GM06990 (cell line): ENCODE data around the gene RAD51D.
"Not testable (repeated sequence)": the region's sequence is repeated elsewhere in the genome, so short reads cannot be mapped to it uniquely, and the experiment has no call there.

Experiments
- DNase-seq: peaks from one replicate; pipeline ENCODE4 v3.0.0-alpha.2; 2011; ENCODE audit not compliant: insufficient read length; ENCODE audit errors: extremely low read depth
- H3K27me3 ChIP-seq: replicated peaks from 2 replicates; pipeline ENCODE4 v1.6.0; 2011; ENCODE audit warnings: low read length; ENCODE audit not compliant: control insufficient read depth, insufficient read depth
- H3K36me3 ChIP-seq: 2 replicates; pipeline ENCODE4 v1.5.1; 2011; ENCODE audit warnings: low read length; ENCODE audit not compliant: control insufficient read depth, insufficient read depth
- H3K4me3 ChIP-seq: replicated peaks from 2 replicates; pipeline ENCODE4 v1.5.1; 2011; ENCODE audit warnings: low read depth, mild to moderate bottlenecking, control low read depth, low read length
- CTCF ChIP-seq: IDR thresholded peaks from 2 replicates; pipeline ENCODE4 v1.5.1; 2011; ENCODE audit warnings: low read length, control low read depth, mild to moderate bottlenecking, inconsistent platforms; ENCODE audit not compliant: insufficient read depth, poor library complexity, severe bottlenecking

The RAD51D gene

GRCh38 chr17:35050170-35050569 lies 69.5 kb downstream of the RAD51D start:
- no peak for TF ChIP-seq CTCF
- Histone ChIP-seq H3K27me3 (no peaks in the 10 kb centered on the region), H3K4me3 (no peak overlapping the region), H3K36me3 (no peaks in the 10 kb centered on the region)
- DNase-seq: no peak

GRCh38 chr17:35048685-35049379 lies 70.8 kb downstream of the RAD51D start:
- no peaks in the 10 kb centered on the region for H3K27me3 ChIP-seq
- DNase-seq: no peak
- H3K36me3 ChIP-seq: no peaks in the 10 kb centered on the region
- H3K4me3 ChIP-seq: no peak overlapping the region
- no peak for TF ChIP-seq CTCF

GRCh38 chr17:35046740-35047283 lies 72.8 kb downstream of the RAD51D start:
- no peaks in the 10 kb centered on the region for H3K36me3 ChIP-seq
- peak overlapping the region; percentile 41 for H3K4me3 ChIP-seq
- TF ChIP-seq CTCF: no peak
- DNase-seq: peak; percentile 50
- H3K27me3 ChIP-seq: no peaks in the 10 kb centered on the region

- no peaks in the 10 kb centered on the region for H3K36me3 ChIP-seq
- no peak for TF ChIP-seq CTCF
- no peaks in the 10 kb centered on the region for H3K27me3 ChIP-seq
- H3K4me3 ChIP-seq: peak overlapping the region; percentile 37
- DNase-seq: no peak
Observed at GRCh38 chr17:35046245-35046644, 73.4 kb downstream of the RAD51D start.

GRCh38 chr17:35045458-35045979 lies 74.1 kb downstream of the RAD51D start:
- DNase-seq, H3K4me3 ChIP-seq: not testable (repeated sequence)

GRCh38 chr17:35044181-35044580 lies 75.5 kb downstream of the RAD51D start:
- TF ChIP-seq CTCF: no peak
- Histone ChIP-seq H3K36me3 (no peaks in the 10 kb centered on the region), H3K27me3 (no peaks in the 10 kb centered on the region), H3K4me3 (no peak overlapping the region)
- no peak for DNase-seq

More at GRCh38 chr17:35045458-35045979, 74.1 kb downstream of the RAD51D start:
- H3K36me3 ChIP-seq, H3K27me3 ChIP-seq: not testable (repeated sequence)
